ENCODE measurements around the gene PROX1. TPM values are rescaled to one million over a fixed set of nuclear protein-coding genes. Genes with fewer than 3 reads are reported as not detected.
A peak's percentile ranks its signal among the peaks of the same experiment; 100 is the strongest.

The PROX1 gene
- total and polyA plus RNA-seq, 9 of the 15 experiments (the other 6 are each of a cell fraction or from before 2014, with no cell fraction given) = 0.14 to 0.22 TPM; not detected in 7

- H3K27ac ChIP-seq (ENCODE audit: extremely low read depth, low read depth, low read length) = no peak overlapping the region
- DNase-seq (ENCODE audit: extremely low read depth in 1 of 4, low spot score in 3 of 4) (no peak), ATAC-seq (no peak), FAIRE-seq (peak; percentile 37)
- WGBS (ENCODE audit: insufficient coverage, low coverage, missing lambda C conversion rate) = 0% methylated on average over 2 of the region's 2 CpGs
- H3K9me1 ChIP-seq (ENCODE audit: control insufficient read depth, insufficient read depth, low read length) = no peaks in the 10 kb centered on the region
- no peaks in the 10 kb centered on the region for H3K27me3 ChIP-seq (ENCODE audit: control insufficient read depth in 2 of 2, insufficient read depth in 2 of 2, low read length in 2 of 2)
- no peak for TF ChIP-seq SIN3B (IDR thresholded peaks at IDR 0.05; ENCODE audit: low read depth)
- no peak for TF ChIP-seq CTCFL (IDR thresholded peaks at IDR 0.05; ENCODE audit: borderline replicate concordance, insufficient read depth, low read depth, low read length, poor library complexity, severe bottlenecking)
- TF ChIP-seq MEF2A (IDR thresholded peaks at IDR 0.05; ENCODE audit: control insufficient read depth, low read depth, low read length) = no peak
- TF ChIP-seq NCOR1 (IDR thresholded peaks at IDR 0.05) = no peak
- no peak for TF ChIP-seq HES1 (IDR thresholded peaks at IDR 0.05; ENCODE audit: low read depth)
- no peak for TF ChIP-seq SRF (CRISPR knock-in tag; IDR thresholded peaks at IDR 0.05)
- TF ChIP-seq MBD2 (IDR thresholded peaks at IDR 0.05; ENCODE audit: borderline replicate concordance, low read depth) = no peak
- no peak for TF ChIP-seq ZNF324 (CRISPR knock-in tag; IDR thresholded peaks at IDR 0.05)
- no TSS peak for BruUV-seq (replicated peaks)
- no peaks in the 10 kb centered on the region for H3K79me2 ChIP-seq (ENCODE audit: control insufficient read depth, insufficient read depth, low read length)
- no peak overlapping the region for H3K4me2 ChIP-seq (ENCODE audit: insufficient read depth, low read length)
- H2AFZ ChIP-seq (ENCODE audit: low read depth, low read length) = no peak overlapping the region
- H3K4me1 ChIP-seq (replicated peaks in 1 of 2; ENCODE audit: control insufficient read depth in 2 of 2, insufficient read depth in 2 of 2, low read length in 2 of 2) = no peaks in the 10 kb centered on the region
- CTCF ChIA-PET (ENCODE audit: low intra/inter-chr PET ratio) = no interaction called here
- H3K9ac ChIP-seq (ENCODE audit: insufficient read depth in 1 of 2, low read depth in 2 of 2, low read length in 2 of 2) = no peak overlapping the region
- H3K36me3 ChIP-seq (ENCODE audit: control insufficient read depth, insufficient read depth, low read length) = no peaks in the 10 kb centered on the region
- H3K9me3 ChIP-seq (replicated peaks; ENCODE audit: control insufficient read depth, insufficient read depth, low read depth, low read length) = no peaks in the 10 kb centered on the region
- no peak overlapping the region for H3K4me3 ChIP-seq
- POLR2A ChIA-PET = no interaction called here
- in situ Hi-C loops (cut with MboI) (no loop called here), intact Hi-C loops (cut with micrococcal nuclease) (no loop called here)
- H4K20me1 ChIP-seq (replicated peaks; ENCODE audit: control insufficient read depth, insufficient read depth, low read length) = no peaks in the 10 kb centered on the region
Observed at GRCh38 chr1:213969958-213970555, 17.7 kb upstream of the PROX1 start.

Measured in K562 (cell line).